ENCODE measurements around the gene KIAA2012.
A peak's percentile ranks its signal among the peaks of the same experiment; 100 is the strongest.

KIAA2012 gene

DNA sequence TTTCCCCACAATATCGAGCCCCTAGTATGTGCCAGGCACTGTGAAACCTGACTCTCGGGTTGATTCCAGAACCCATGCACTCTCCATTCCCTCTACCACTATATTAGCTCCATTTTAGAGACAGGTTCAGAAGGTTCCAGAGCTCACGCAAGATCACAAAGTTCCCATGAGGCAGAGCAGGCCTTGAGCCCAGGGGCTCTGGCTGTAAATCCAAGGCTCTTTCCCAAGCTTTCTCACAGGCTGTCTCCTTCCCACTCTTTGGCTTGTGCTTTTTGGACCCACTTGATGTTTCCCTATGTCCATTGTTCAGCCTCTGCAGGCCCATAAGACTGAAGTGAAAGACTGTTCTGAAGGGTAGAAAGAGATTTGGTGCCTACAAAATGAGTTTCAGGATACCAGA, 15.7 kb downstream of the KIAA2012 start:
- no peak for DNase-seq (ENCODE audit: low read depth)

- DNase-seq (ENCODE audit: low read depth), result no peak
Observed at GRCh38 chr2:202090530-202090929, 17.5 kb downstream of the KIAA2012 start.

GRCh38 chr2:202091476-202091875, 18.4 kb downstream of the KIAA2012 start:
- no peak for DNase-seq (ENCODE audit: low read depth)

DNA sequence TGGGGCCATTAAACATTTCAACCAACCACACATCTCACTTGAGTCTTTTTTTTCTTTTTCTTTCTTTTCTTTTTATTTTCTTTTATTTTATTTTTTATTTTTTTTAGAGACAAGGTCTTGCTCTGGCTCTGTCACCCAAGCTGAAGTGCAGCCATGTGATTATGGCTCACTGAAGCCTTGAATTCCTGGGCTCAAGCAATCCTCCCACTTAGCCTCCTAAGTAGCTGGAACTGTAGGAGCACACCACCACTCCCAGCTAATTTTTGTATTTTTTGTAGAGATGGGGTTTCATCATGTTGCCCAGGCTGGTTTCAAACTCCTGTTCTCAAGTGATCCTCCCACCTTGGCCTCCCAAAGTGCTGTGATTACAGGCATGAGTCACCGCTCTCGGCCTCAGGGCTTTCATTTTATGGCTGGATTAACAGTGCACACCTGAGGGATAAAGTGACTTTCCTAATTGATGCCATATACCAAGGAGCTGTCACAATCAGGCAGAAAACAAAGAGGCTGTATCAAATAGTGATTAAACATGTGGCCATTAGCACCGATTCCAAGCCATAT, 21.5 kb downstream of the KIAA2012 start:
- DNase-seq (ENCODE audit: low read depth), result no peak

DNA sequence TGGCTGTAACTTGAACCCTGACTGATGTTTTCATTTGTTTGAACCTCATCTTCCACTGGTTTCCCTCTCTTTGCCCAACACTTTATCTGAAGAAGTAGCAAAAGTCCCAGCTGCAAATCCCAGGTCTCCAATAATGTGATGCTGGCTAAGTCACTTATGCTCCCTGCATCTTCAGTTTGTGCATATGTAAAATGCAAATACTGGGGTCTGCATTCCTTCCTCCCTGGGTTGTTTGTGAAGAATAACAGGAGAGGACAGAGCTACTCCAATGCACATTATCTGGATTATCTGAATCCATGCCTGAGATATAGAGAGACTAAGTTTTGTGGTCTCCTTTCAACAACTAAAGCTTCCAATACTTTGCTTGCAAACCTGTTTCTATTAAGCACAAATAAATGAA, 22.2 kb downstream of the KIAA2012 start:
- no peak for DNase-seq (ENCODE audit: low read depth)

DNA sequence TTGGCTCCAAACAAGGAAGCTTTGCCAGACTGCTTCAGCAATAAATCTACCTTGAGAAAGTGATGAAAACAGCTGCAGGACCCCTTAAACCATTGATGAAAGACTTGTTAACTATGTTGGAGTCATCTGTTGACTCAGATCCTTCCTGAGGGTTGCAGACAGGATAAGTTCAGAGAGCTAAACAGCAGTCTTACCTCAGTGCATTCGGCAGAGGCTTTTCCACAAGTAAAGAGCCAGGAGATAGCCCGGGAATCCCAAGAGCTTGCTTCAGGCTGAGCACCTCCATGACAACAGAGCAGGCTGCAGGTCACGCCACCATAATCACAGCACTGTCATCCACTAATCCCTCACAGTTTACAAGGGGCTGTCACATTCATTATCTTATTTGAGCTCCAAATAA, 23.7 kb downstream of the KIAA2012 start:
- DNase-seq (ENCODE audit: low read depth), result no peak

DNA sequence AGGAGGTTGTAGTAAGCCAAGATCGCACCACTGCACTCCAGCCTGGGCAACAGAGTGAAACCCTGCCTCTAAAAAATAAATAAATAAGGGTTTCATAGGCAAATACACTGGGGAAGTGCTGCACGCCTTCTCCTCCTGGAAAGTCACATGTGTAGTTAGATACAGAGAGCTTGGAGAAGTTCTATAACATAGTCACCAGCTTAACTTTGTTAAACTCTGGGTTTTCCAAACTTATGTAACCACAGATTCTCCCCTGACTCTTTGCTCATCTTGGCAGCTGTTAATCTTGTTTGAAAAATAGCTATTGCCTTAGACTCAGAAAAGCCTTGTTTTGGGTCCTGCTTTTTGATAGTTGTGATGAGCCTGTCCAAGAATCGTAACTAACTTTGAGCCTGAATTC, 25.2 kb downstream of the KIAA2012 start:
- DNase-seq (ENCODE audit: low read depth), result no peak

DNA sequence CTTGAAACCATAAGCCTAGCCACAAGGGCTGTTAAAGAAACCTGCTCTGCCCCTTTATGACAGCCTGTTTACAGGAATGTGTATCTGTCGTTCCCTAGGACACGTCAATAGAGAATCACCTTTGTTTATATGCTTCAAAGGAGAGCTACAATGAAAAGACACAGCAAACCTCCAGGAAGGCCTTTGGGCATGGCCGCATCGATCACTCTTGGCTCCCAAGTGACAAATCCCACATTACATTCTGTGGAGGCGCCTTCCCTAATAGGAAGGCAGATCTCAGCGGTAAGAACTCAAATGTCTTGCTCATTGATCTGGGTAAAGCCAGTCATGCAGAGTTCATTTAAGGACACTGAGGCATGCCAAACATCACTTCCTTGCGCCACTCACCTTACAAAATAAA, 26.5 kb downstream of the KIAA2012 start:
- no peak for DNase-seq (ENCODE audit: low read depth)

DNA sequence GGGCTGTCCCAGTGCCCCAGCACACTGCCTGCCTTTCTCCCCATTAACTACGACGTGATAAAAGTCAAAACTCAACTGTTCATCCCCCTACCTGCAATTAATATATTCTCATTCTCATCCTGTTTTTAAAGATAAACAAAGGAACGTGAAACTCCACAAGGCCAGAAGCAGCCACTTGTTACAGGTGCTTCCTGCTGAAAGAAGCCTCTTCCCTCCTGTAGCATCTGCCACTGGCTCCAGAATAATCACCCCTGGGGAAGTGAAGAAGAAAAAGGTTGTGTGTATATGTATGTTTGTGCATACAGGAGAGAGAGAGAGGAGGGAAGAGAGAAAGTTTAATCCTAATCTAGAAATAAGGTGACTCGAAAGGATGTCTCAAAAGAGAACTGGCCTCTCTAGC, 27.1 kb downstream of the KIAA2012 start:
- DNase-seq (ENCODE audit: low read depth), result no peak

DNA sequence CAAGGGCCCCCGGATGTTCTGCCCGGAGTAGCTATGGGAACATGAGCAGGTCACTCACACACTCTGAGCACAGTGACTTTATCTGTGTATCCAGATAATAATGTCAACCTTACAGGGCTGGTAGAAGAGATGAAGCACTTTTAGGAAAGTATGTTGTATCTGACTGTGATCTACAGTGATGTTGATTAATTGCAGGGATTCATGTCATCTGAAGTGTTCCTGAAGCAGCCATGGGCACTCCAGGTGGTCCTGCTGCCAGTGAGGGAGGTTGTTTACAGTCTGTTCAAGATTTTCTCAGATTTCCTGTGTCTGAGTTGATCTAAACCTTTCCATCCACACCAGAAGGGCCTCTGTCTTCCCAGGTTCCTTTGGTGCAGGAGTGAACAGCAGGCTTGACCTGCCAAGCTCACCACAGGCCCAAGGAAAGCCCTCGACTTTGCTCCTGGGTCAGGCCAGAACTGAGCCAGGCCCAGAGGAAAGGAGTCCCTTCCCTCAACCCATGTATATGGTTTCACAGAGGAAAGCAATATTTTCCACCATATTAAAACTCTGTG, 28.0 kb downstream of the KIAA2012 start:
- DNase-seq (ENCODE audit: low read depth), result no peak

DNA sequence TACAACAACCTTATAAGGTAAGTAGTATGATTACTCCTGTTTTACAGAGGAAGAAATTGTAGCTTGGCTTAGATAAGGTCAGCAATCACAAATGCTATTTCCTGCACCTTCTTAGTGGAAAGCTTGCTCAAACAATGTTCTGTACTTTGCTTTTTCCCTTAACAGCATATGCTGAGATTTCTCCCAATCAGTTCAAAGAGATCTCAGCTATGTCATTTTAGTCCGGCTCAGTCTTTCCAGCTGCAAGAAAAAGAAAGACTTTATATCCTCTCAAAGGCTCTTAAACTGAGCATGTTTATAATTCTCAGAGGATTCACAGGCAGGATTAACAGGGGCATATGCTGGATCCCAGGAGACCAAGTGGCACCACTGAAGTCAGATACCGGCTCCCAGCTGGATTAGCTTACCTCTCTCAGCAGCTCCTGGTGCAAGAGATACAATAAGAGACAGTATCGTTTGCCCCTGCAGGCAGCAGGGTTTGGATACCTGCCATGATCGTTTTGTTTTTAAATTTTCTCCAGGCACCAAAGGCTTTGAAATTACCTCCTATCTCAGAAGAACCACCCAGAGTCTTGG, 29.5 kb downstream of the KIAA2012 start:
- no peak for DNase-seq (ENCODE audit: low read depth)

- DNase-seq (ENCODE audit: low read depth), result peak; percentile 19
Observed at GRCh38 chr2:202104286-202104870, 31.3 kb downstream of the KIAA2012 start.

GRCh38 chr2:202105025-202105424, 32.0 kb downstream of the KIAA2012 start:
- DNase-seq (ENCODE audit: low read depth), result no peak

GRCh38 chr2:202108345-202108744, 35.3 kb downstream of the KIAA2012 start:
- DNase-seq (ENCODE audit: low read depth), result no peak

- DNase-seq (ENCODE audit: low read depth), result no peak
Observed at GRCh38 chr2:202109139-202109736, 36.2 kb downstream of the KIAA2012 start.

DNA sequence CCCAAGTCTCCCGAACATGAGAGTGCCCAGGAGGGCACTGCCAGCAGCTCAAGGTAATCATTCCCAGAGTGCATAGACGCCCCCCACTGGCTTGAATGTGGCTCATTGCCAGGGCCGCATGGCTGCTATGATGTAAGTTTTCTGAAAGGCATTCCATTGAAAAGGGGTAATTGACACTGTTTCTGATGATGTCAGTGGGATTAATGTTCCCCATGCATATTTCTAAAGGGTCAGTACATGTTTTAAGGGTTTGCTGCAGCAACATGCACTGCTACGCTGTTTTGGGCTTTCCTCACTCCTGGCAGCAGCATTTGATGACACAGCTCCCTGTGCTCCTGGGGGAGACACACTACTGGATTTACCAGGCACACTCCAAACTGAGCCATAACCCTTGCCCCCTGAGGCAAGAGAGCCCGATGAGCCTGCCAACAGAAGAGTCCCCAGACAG, 36.7 kb downstream of the KIAA2012 start:
- no peak for DNase-seq (ENCODE audit: low read depth)

DNA sequence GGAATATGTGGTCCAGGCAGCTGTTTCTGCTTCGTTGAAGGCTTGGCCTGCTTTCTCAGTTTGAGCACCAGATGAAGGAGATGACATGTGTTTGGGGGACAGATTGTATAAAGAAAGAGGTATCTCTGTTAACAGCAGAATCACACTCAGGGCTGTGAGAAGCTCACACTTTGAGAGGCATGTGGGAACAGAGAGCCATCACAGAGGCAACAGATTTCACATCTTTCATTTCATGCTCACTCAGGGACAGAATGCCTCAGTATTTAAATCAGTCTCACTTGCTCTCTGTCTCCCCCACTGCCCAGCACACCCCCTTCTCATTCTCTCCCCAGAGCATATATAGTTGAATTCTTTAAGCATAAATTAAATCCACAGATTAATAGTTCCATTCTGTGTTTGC, 37.4 kb downstream of the KIAA2012 start:
- no peak for DNase-seq (ENCODE audit: low read depth)

DNA sequence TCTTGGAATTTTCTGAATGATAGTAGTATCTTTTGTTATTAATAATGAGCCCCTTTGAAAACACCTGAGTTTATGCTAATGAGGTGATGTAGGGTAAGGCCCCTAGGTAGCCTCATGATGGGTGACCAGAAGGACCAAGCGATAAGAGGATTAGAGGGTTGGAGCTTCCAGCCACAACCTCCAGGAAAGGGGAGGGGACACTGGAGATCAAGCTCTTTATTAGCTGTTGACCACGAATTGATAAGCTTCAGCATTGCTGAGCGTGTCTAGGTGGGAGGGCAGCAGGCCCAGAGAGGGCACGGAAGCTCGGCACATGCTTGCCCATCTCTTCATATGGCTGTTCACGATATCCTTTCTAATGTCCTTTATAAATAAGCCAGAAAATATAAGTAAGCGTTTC, 39.0 kb downstream of the KIAA2012 start:
- DNase-seq (ENCODE audit: low read depth), result no peak

GRCh38 chr2:202113571-202114142, 40.6 kb downstream of the KIAA2012 start:
- DNase-seq (ENCODE audit: low read depth), result no peak

DNA sequence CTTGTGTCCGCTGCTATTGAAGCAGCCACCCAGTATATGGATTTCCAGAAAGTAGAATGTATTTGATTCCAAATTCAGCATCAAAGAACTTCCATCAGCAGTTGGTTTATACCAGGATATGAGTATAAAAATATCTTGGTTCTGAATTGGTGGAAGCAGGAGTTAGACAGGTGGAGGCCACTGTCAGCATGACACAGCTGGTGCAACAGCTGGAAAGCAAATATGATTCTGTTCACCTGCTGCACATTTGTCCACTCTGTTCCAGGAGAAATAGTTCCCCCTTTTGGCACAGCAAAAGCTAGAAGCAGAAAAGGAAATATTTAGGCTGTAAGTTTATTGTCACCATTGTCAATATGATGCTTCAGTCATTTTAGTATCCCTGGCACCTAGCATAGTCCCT, 41.2 kb downstream of the KIAA2012 start:
- no peak for DNase-seq (ENCODE audit: low read depth)

- no peak for DNase-seq (ENCODE audit: low read depth)
Observed at GRCh38 chr2:202114795-202115194, 41.7 kb downstream of the KIAA2012 start.

DNA sequence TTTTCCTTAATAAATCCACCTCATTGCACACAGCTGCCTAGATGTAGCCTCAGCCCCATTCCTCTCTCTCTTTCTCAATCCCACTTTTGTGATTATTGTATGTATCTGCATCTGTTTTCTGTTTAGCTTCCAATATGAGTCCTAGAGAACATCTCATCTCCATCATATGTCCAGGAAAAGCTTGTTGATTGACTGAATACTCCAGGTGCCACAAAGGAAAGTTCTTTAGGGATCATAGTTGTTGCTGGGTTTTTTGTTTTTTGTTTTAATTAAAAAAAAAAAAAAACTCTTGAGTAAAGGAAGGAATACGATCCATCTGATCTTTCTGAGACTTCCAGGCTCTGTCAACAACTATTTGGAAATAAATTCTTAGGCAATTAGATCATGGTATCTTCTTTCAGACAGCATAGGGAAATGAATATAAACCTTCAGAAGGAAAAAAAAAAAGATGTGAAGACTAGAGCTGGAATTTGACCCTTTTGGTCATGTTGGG, 42.5 kb downstream of the KIAA2012 start:
- DNase-seq (ENCODE audit: low read depth), result no peak

- DNase-seq (ENCODE audit: low read depth), result no peak
Observed at GRCh38 chr2:202116691-202117090, 43.6 kb downstream of the KIAA2012 start.

Measured in HS-27A (cell line).